ENCODE results near the gene STXBP2. TPM values are rescaled to one million over a fixed set of nuclear protein-coding genes. Genes with fewer than 3 reads are reported as not detected.

STXBP2 gene
- polyA plus RNA-seq, 3 donors, result 60.0 to 69.0 (median 61.0) TPM

Other genes with a start within 250 kb of the STXBP2 start
- 1 to 10 TPM; 4.7 to 6.2 (median 5.4) TPM for gene PEX11G, start 148.1 kb upstream of the STXBP2 start, polyA plus RNA-seq (ENCODE audit: insufficient read length in 3 of 3)
- 10 to 100 TPM; 28.7 to 39.8 (median 32.4) TPM for gene ZNF358, start 121.0 kb upstream of the STXBP2 start, polyA plus RNA-seq (ENCODE audit: insufficient read length in 3 of 3)
- gene MCOLN1, start 114.5 kb upstream of the STXBP2 start, polyA plus RNA-seq (ENCODE audit: insufficient read length in 3 of 3), result 10 to 100 TPM; 13.5 to 15.0 (median 13.9) TPM
- 10 to 100 TPM; 29.4 to 39.1 (median 32.5) TPM for gene PNPLA6, start 101.4 kb upstream of the STXBP2 start, polyA plus RNA-seq (ENCODE audit: insufficient read length in 3 of 3)
- 10 to 100 TPM; 12.3 to 15.4 (median 12.5) TPM for gene CAMSAP3, start 41.2 kb upstream of the STXBP2 start, polyA plus RNA-seq (ENCODE audit: insufficient read length in 3 of 3)
- gene XAB2, start 7.6 kb upstream of the STXBP2 start, polyA plus RNA-seq (ENCODE audit: insufficient read length in 3 of 3), result 10 to 100 TPM; 30.3 to 35.7 (median 30.9) TPM
- 100 to 1,000 TPM; 114 to 139 (median 125) TPM for gene PET100, start 7.3 kb upstream of the STXBP2 start, polyA plus RNA-seq (ENCODE audit: insufficient read length in 3 of 3)
- gene PCP2, start 3.4 kb upstream of the STXBP2 start, polyA plus RNA-seq (ENCODE audit: insufficient read length in 3 of 3), result under 1 TPM; 0.58 to 0.83 (median 0.62) TPM
- 1 to 10 TPM in 2 of 3 donors, under 1 TPM in 1; 0.64 to 1.5 (median 1.3) TPM for gene RETN, start 31.9 kb downstream of the STXBP2 start, polyA plus RNA-seq (ENCODE audit: insufficient read length in 3 of 3)
- under 1 TPM in 2 of 3 donors, not detected in 1; 0.10 to 0.44 TPM for gene MCEMP1, start 40.0 kb downstream of the STXBP2 start, polyA plus RNA-seq (ENCODE audit: insufficient read length in 3 of 3)
- 10 to 100 TPM; 39.8 to 49.0 (median 46.4) TPM for gene TRAPPC5, start 43.7 kb downstream of the STXBP2 start, polyA plus RNA-seq (ENCODE audit: insufficient read length in 3 of 3)
- under 1 TPM in 1 of 3 donors, not detected in 2; 0.22 TPM for gene FCER2, start 65.0 kb downstream of the STXBP2 start, polyA plus RNA-seq (ENCODE audit: insufficient read length in 3 of 3)
- not detected for gene CLEC4G, start 95.0 kb downstream of the STXBP2 start, polyA plus RNA-seq (ENCODE audit: insufficient read length in 3 of 3)
- 1 to 10 TPM in 2 of 3 donors, under 1 TPM in 1; 0.94 to 1.4 (median 1.3) TPM for gene CD209, start 110.4 kb downstream of the STXBP2 start, polyA plus RNA-seq (ENCODE audit: insufficient read length in 3 of 3)
- gene CLEC4M, start 126.1 kb downstream of the STXBP2 start, polyA plus RNA-seq (ENCODE audit: insufficient read length in 3 of 3), result 1 to 10 TPM; 2.0 to 4.2 (median 2.1) TPM
- 10 to 100 TPM; 14.1 to 17.9 (median 15.5) TPM for gene EVI5L, start 193.1 kb downstream of the STXBP2 start, polyA plus RNA-seq (ENCODE audit: insufficient read length in 3 of 3)
- gene PRR36, start 237.3 kb downstream of the STXBP2 start, polyA plus RNA-seq (ENCODE audit: insufficient read length in 3 of 3), result 1 to 10 TPM; 4.2 to 4.5 (median 4.3) TPM

Measured in right renal cortex interstitium (tissue), 3 donors.